SK-N-MC (cell line): ENCODE measurements around the gene UBE2O.

Experiments
- DNase-seq: peaks from one replicate; pipeline ENCODE4 v3.0.0-alpha.2; 2011; ENCODE audit warnings: low read depth, low spot score
- H3K27ac ChIP-seq: fragments of 200-600 bp; sonication (generic); 2 replicates; pipeline ENCODE4 v1.5.1; 2016; ENCODE audit warnings: mixed run types
- H3K36me3 ChIP-seq: fragments of 200-600 bp; sonication (generic); 2 replicates; pipeline ENCODE4 v1.6.1; 2017; ENCODE audit warnings: antibody characterized with exemption, low read length, mixed read lengths; ENCODE audit not compliant: insufficient read depth
- H3K4me3 ChIP-seq: fragments of 200-600 bp; sonication (generic); 2 replicates; pipeline ENCODE4 v1.5.1; 2016
- H3K9ac ChIP-seq: fragments of 200-600 bp; sonication (generic); 2 replicates; pipeline ENCODE4 v1.8.0; 2017; ENCODE audit warnings: mixed run types, mixed read lengths; ENCODE audit not compliant: insufficient read length
- H3K9me3 ChIP-seq: fragments of 200-600 bp; sonication (generic); 2 replicates; pipeline ENCODE4 v1.6.1; 2017; ENCODE audit warnings: low read depth, mild to moderate bottlenecking, antibody characterized with exemption, low read length, moderate library complexity, mixed read lengths
- EZH2 ChIP-seq: fragments of 200-600 bp; sonication (generic); IDR thresholded peaks from one replicate; pipeline ENCODE4 v1.6.1; 2017; ENCODE audit warnings: antibody characterized with exemption
- FOXP2 ChIP-seq: optimal IDR thresholded peaks from 2 replicates; pipeline ENCODE3; 2011; ENCODE audit warnings: mild to moderate bottlenecking, moderate library complexity; ENCODE audit not compliant: insufficient read depth; ENCODE audit errors: extremely low read length, control extremely low read depth
- POLR2AphosphoS5 ChIP-seq: IDR thresholded peaks from 2 replicates; pipeline ENCODE4 v1.6.1; 2012; ENCODE audit warnings: mild to moderate bottlenecking, low read depth, low read length, borderline replicate concordance

The UBE2O gene

GRCh38 chr17:76477576-76477975 is 24.6 kb upstream of the UBE2O start:
- Histone ChIP-seq H3K9ac (no peak overlapping the region), H3K27ac (no peak overlapping the region), H3K4me3 (no peak overlapping the region), H3K36me3 (no peaks in the 10 kb centered on the region), H3K9me3 (no peaks in the 10 kb centered on the region)
- DNase-seq = no peak
- TF ChIP-seq POLR2AphosphoS5 (no peak), EZH2 (no peak), FOXP2 (no peak)

GRCh38 chr17:76476736-76477135 is 23.8 kb upstream of the UBE2O start:
- H3K27ac ChIP-seq = no peak overlapping the region
- H3K4me3 ChIP-seq = no peak overlapping the region
- no peaks in the 10 kb centered on the region for H3K9me3 ChIP-seq
- H3K36me3 ChIP-seq = no peaks in the 10 kb centered on the region
- TF ChIP-seq POLR2AphosphoS5 (no peak), EZH2 (no peak), FOXP2 (no peak)
- DNase-seq = no peak
- no peak overlapping the region for H3K9ac ChIP-seq

- no peak for DNase-seq
- Histone ChIP-seq H3K27ac (no peak overlapping the region), H3K4me3 (no peak overlapping the region), H3K9me3 (no peaks in the 10 kb centered on the region), H3K9ac (no peak overlapping the region), H3K36me3 (no peaks in the 10 kb centered on the region)
- TF ChIP-seq POLR2AphosphoS5 (no peak), FOXP2 (no peak), EZH2 (no peak)
These were observed 22.4 kb upstream of the UBE2O start for GRCh38 chr17:76475302-76475701.

- H3K4me3 ChIP-seq = no peak overlapping the region
- no peak overlapping the region for H3K9ac ChIP-seq
- DNase-seq = no peak
- H3K9me3 ChIP-seq = no peaks in the 10 kb centered on the region
- H3K36me3 ChIP-seq = no peaks in the 10 kb centered on the region
- TF ChIP-seq POLR2AphosphoS5 (no peak), FOXP2 (no peak), EZH2 (no peak)
- no peak overlapping the region for H3K27ac ChIP-seq
These were observed 21.9 kb upstream of the UBE2O start for GRCh38 chr17:76474894-76475293.

GRCh38 chr17:76474238-76474637 is 21.3 kb upstream of the UBE2O start:
- Histone ChIP-seq H3K36me3 (no peaks in the 10 kb centered on the region), H3K27ac (no peak overlapping the region), H3K9me3 (no peaks in the 10 kb centered on the region), H3K4me3 (no peak overlapping the region), H3K9ac (no peak overlapping the region)
- no peak for DNase-seq
- TF ChIP-seq POLR2AphosphoS5 (no peak), EZH2 (no peak), FOXP2 (no peak)

- no peak overlapping the region for H3K4me3 ChIP-seq
- no peak for TF ChIP-seq FOXP2
- TF ChIP-seq EZH2 = no peak
- no peak for TF ChIP-seq POLR2AphosphoS5
- DNase-seq = no peak
- no peak overlapping the region for H3K27ac ChIP-seq
- H3K36me3 ChIP-seq = no peaks in the 10 kb centered on the region
- no peak overlapping the region for H3K9ac ChIP-seq
- no peaks in the 10 kb centered on the region for H3K9me3 ChIP-seq
These were observed 20.6 kb upstream of the UBE2O start for GRCh38 chr17:76473541-76473985.

- DNase-seq = no peak
- H3K27ac ChIP-seq = no peak overlapping the region
- no peak overlapping the region for H3K9ac ChIP-seq
- TF ChIP-seq POLR2AphosphoS5 (no peak), EZH2 (no peak), FOXP2 (no peak)
- no peaks in the 10 kb centered on the region for H3K9me3 ChIP-seq
- H3K4me3 ChIP-seq = no peak overlapping the region
- no peaks in the 10 kb centered on the region for H3K36me3 ChIP-seq
These were observed 19.8 kb upstream of the UBE2O start for GRCh38 chr17:76472726-76473125.

- DNase-seq = no peak
- H3K9ac ChIP-seq = no peak overlapping the region
- H3K9me3 ChIP-seq = no peaks in the 10 kb centered on the region
- no peaks in the 10 kb centered on the region for H3K36me3 ChIP-seq
- H3K27ac ChIP-seq = no peak overlapping the region
- no peak overlapping the region for H3K4me3 ChIP-seq
- no peak for TF ChIP-seq FOXP2
- TF ChIP-seq EZH2 = no peak
- no peak for TF ChIP-seq POLR2AphosphoS5
These were observed 19.3 kb upstream of the UBE2O start for GRCh38 chr17:76472258-76472645.
